Cardiac muscle cell (in vitro differentiated cells and primary cell): ENCODE measurements around the gene HHAT. TPM values are rescaled to one million over a fixed set of nuclear protein-coding genes. Genes with fewer than 3 reads are reported as not detected.

Source experiments
- DNase-seq, 2 donors: peaks; one replicate each; pipeline versions ENCODE4 v3.0.0 to v3.0.0-alpha.2; 2010 to 2017; ENCODE audit warnings: low read depth in 1 of 2, low spot score in 1 of 2
- H3K27ac ChIP-seq: fragments of 200-600 bp; sonication (generic); 2 replicates; pipeline ENCODE4 v1.5.1; 2016
- H3K27me3 ChIP-seq: fragments of 200-600 bp; sonication (generic); 2 replicates; pipeline ENCODE4 v1.6.0; 2016; ENCODE audit warnings: control low read depth
- H3K36me3 ChIP-seq: fragments of 200-600 bp; sonication (generic); 2 replicates; pipeline ENCODE4 v1.5.1; 2016; ENCODE audit warnings: control low read depth
- H3K4me1 ChIP-seq: fragments of 200-600 bp; sonication (generic); 2 replicates; pipeline ENCODE4 v1.8.1; 2017; ENCODE audit warnings: low read depth, mild to moderate bottlenecking, mixed run types
- H3K4me3 ChIP-seq: fragments of 200-600 bp; sonication (generic); 2 replicates; pipeline ENCODE4 v1.5.1; 2016; ENCODE audit warnings: mild to moderate bottlenecking
- H3K9me3 ChIP-seq: fragments of 200-600 bp; sonication (generic); 2 replicates; pipeline ENCODE4 v1.5.1; 2017; ENCODE audit warnings: low read depth, mild to moderate bottlenecking, control low read depth
- polyA plus RNA-seq: library from polyadenylated mRNA; unstranded; fragments of >200 nt; fragmentation: Nextera tagmentation; extraction: Ambion mirVana; gene quantifications from 2 replicates; pipeline ENCODE4 v1.2.1, GENCODE V29; 2016
- total RNA-seq: library from RNA; depleted of rRNA; stranded (reverse); fragments of >200 nt; gene quantifications from 2 replicates; pipeline ENCODE4 v1.2.3, GENCODE V29; 2016
- TF ChIP-seq, protein P1 (sequence below): IDR thresholded peaks from 2 replicates; pipeline ENCODE4 v1.5.1; 2012; ENCODE audit warnings: low read depth, mild to moderate bottlenecking, low read length

The HHAT gene
- total and polyA plus RNA-seq, 2 experiments from 2014 or later: 3.6 to 8.4 TPM

DNA sequence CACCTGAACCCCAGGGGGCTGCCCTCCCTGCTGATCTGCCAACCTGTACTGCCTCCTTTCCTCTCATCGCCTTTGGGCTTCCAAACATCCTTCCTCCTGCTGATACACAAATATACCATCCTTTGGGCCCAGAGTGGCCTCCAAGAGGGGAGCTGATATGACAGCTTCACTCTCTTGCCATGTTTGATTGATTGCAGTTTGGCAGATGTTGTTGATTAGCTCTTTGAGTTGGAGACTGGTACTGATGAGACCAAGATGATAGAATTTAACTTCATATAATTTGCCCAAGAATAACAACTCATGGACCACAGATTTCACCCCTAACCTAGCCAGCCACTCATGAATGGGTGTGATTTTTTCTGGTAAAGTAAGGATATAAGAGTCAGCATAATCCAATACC is 227.8 kb downstream of the HHAT start:
- no peak overlapping the region for H3K27ac ChIP-seq
- DNase-seq: no peak
- H3K4me1 ChIP-seq: peaks cover 24% of the 10 kb centered on the region
- TF ChIP-seq, protein P1, sequence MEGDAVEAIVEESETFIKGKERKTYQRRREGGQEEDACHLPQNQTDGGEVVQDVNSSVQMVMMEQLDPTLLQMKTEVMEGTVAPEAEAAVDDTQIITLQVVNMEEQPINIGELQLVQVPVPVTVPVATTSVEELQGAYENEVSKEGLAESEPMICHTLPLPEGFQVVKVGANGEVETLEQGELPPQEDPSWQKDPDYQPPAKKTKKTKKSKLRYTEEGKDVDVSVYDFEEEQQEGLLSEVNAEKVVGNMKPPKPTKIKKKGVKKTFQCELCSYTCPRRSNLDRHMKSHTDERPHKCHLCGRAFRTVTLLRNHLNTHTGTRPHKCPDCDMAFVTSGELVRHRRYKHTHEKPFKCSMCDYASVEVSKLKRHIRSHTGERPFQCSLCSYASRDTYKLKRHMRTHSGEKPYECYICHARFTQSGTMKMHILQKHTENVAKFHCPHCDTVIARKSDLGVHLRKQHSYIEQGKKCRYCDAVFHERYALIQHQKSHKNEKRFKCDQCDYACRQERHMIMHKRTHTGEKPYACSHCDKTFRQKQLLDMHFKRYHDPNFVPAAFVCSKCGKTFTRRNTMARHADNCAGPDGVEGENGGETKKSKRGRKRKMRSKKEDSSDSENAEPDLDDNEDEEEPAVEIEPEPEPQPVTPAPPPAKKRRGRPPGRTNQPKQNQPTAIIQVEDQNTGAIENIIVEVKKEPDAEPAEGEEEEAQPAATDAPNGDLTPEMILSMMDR: no peak
- no peaks in the 10 kb centered on the region for H3K27me3 ChIP-seq
- H3K36me3 ChIP-seq: no peaks in the 10 kb centered on the region
- H3K9me3 ChIP-seq: no peaks in the 10 kb centered on the region
- no peak overlapping the region for H3K4me3 ChIP-seq

DNA sequence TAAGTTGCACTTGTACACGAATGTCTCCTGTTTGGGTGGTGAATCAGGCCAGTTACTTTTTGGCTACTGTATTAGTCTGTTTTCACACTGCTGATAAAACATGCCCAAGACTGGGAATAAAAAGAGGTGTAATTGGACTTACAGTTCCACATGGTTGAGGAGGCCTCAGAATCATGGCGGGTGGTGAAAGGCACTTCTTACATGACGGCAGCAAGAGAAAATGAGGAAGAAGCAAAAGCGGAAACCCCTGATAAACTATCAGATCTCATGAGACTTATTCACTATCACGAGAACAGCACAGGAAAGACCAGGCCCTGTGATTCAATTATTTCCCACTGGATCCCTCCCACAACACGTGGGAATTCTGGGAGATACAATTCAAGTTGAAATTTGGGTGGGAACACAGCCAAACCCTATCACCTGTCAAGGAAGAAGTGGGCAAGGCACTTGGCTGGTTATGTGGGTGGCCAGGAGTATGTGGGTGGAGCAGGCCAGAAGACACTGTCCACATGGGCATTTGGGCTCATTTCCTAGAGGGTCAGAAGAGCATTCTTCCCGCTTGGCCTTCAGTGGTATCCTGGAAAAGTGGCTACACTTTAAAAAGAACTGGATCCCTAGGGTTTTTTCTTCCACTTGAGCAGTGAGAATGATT is 228.8 kb downstream of the HHAT start:
- TF ChIP-seq, protein P1: no peak
- H3K9me3 ChIP-seq: no peaks in the 10 kb centered on the region
- no peak for DNase-seq
- H3K4me3 ChIP-seq: no peak overlapping the region
- H3K27me3 ChIP-seq: no peaks in the 10 kb centered on the region
- H3K4me1 ChIP-seq: peaks cover 24% of the 10 kb centered on the region
- H3K27ac ChIP-seq: no peak overlapping the region
- no peaks in the 10 kb centered on the region for H3K36me3 ChIP-seq

DNA sequence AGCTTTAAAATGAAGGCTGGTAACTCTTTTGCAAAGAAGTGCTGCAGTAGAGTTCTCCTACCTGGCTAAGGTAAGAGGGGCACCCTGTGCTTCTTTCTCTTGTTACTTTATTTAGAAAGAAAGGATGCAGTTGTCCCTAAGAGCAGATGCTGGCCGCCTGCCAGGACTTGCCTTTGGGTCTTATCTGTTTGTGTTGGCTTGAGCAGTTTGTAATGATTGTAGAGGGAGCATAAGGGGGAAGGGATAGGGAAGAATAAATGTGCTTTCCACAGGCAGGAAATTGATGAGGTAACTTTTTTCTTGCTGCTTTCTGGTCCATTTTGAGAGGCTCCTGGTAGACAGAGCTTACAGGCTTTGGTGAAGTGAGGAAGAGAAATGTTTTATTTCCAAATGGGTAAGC is 229.6 kb downstream of the HHAT start:
- H3K9me3 ChIP-seq: no peaks in the 10 kb centered on the region
- H3K4me3 ChIP-seq: no peak overlapping the region
- H3K27me3 ChIP-seq: no peaks in the 10 kb centered on the region
- no peaks in the 10 kb centered on the region for H3K36me3 ChIP-seq
- peak; percentile 46 to 86 for DNase-seq
- peaks cover 24% of the 10 kb centered on the region for H3K4me1 ChIP-seq
- no peak overlapping the region for H3K27ac ChIP-seq
- TF ChIP-seq, protein P1: no peak

DNA sequence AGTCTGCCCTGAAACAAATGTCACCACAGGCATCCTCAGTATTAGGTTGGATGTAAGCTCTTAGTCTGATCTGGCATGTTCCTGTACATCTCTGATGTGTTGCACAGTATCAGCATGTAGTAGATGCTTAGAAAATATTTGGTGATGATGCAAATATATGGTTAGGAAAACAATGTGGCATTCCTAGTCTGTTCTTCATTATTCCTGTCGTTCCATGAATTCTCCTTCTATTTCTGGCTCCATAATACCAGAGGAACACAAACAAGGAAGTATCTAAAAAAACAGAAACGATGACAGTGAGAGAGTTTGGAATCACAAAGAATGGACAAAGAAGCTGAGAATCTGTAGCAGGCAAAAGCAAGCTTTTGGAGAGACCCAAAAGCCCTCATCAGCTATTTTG is 236.6 kb downstream of the HHAT start:
- no peak for DNase-seq
- TF ChIP-seq, protein P1: no peak
- no peaks in the 10 kb centered on the region for H3K27me3 ChIP-seq
- no peaks in the 10 kb centered on the region for H3K9me3 ChIP-seq
- H3K4me3 ChIP-seq: no peak overlapping the region
- H3K36me3 ChIP-seq: no peaks in the 10 kb centered on the region
- H3K27ac ChIP-seq: no peak overlapping the region
- H3K4me1 ChIP-seq: peaks cover under 1% of the 10 kb centered on the region

DNA sequence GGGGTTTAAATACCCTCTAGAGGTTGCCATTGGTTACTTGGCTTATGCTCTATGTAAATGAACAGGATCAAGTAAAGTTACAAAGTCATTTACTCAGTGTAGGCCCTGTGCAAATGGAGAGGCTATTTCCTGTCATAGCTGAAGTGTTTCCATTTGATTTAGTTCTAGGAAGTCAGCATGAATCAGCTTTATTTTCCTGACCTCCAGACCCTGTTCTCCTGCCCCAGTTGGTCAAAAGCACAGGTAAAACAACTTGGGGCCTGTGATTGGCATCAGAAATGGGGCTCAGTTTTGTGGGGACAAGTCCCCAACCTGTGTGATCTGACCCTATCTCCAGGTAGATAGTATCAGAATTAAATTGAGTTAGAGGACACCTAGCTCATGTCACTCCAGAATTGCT is 239.9 kb downstream of the HHAT start:
- TF ChIP-seq, protein P1: no peak
- H3K27me3 ChIP-seq: no peaks in the 10 kb centered on the region
- H3K4me3 ChIP-seq: no peak overlapping the region
- H3K4me1 ChIP-seq: no peaks in the 10 kb centered on the region
- H3K27ac ChIP-seq: no peak overlapping the region
- DNase-seq: no peak
- no peaks in the 10 kb centered on the region for H3K9me3 ChIP-seq
- H3K36me3 ChIP-seq: no peaks in the 10 kb centered on the region
